GM18870 (cell line): ENCODE data around the gene ARHGAP26.
A peak's percentile ranks its signal among the peaks of the same experiment; 100 is the strongest.

ENCODE experiments used
- ATAC-seq: cut with Tn5 transposase; IDR thresholded peaks from one replicate; pipeline ENCODE4 v1.9.1; 2021; ENCODE audit warnings: moderate library complexity; ENCODE audit not compliant: unreplicated experiment

Gene ARHGAP26

GRCh38 chr5:142845954-142846398 is 75.8 kb downstream of the ARHGAP26 start:
- ATAC-seq: peak; percentile 50

DNA sequence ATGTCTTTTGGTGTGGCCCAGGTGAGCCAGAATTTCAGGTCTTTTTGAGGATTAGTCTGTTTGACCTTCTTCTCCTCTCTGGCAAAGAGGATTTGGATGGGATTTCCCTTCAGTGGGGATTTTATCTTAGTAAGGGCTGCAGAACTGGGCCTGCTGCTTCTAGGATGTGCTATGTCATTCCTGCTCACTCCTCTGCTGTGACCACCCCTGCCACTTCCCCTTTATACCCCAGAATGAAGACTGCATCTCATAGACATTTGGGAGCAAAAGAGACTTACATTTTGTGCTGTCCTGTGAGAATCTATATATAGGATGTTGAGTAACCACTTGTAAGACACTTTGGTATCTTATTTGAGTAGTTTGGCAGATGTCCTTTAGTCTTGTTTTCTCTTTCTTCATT is 76.2 kb downstream of the ARHGAP26 start:
- ATAC-seq: no peak

GRCh38 chr5:142847898-142848790 is 78.0 kb downstream of the ARHGAP26 start:
- ATAC-seq: no peak

GRCh38 chr5:142849466-142849865 is 79.3 kb downstream of the ARHGAP26 start:
- no peak for ATAC-seq

DNA sequence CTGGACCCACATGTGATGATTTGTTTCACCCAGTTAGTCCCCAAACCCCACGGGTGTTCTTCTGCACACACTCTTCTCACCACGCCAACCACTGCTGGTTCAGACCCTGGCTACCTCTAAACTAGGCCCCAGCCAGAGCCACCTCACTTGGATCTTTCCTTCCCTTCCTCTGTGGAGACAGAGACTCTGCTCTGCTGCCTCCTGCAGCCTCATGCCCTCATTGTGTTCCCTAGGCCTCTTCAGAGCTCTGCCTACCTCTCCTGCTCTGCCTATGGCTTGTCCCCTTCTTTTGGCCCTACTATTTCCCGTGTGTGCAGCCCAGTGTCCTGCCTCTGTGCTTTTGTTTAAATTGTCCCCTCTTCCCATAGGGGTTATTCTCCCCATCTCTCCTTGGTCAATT is 79.7 kb downstream of the ARHGAP26 start:
- ATAC-seq: no peak

DNA sequence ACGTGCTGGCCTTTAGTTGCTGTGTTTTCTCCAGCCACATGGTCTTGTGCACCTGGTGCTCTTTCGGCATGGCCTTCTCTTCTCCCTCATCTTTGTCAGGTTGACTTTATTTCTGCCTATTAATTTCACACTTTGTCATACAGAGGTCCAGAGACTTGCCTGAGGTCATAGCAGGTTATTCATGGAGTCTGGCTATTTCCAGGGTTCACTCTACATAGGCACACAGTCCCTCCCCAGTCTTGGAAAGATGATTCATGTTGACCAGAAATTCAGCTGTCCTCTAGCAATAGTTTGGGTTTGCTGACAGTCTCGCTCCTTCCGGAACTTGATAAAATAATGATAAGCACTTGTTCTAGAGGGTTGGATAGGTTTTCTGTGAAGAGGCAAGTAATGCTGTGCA is 81.6 kb downstream of the ARHGAP26 start:
- ATAC-seq: no peak

- no peak for ATAC-seq
Measured at GRCh38 chr5:142852416-142853198, 82.4 kb downstream of the ARHGAP26 start.

- ATAC-seq: no peak
Measured at GRCh38 chr5:142853682-142854081, 83.5 kb downstream of the ARHGAP26 start.

GRCh38 chr5:142856269-142856782 is 86.1 kb downstream of the ARHGAP26 start:
- no peak for ATAC-seq

DNA sequence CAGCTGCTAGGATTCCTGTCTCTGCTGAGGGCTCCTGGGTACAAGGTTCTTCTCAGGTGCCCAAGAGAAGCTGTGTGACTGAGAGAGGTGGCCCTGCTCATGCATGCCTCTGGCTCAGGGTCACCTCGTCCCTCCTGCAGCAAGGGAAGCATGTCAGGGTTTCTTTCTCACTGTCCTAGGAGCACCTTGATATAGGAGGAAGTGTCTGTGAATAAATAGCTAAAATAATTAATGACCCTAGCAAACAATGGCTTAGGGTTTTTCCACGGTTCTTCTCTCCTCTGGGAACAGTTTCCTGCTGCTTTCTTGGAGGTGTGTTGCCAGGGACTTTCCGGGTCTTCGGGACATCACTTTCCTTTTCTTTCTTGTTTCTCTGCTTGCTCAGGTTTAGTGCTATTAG is 87.2 kb downstream of the ARHGAP26 start:
- ATAC-seq: no peak

- no peak for ATAC-seq
Measured at GRCh38 chr5:142859037-142859436, 88.9 kb downstream of the ARHGAP26 start.

- ATAC-seq: no peak
Measured at GRCh38 chr5:142860270-142860669, 90.1 kb downstream of the ARHGAP26 start.

GRCh38 chr5:142861011-142861410 is 90.8 kb downstream of the ARHGAP26 start:
- no peak for ATAC-seq

- no peak for ATAC-seq
Measured at GRCh38 chr5:142862594-142862993, 92.4 kb downstream of the ARHGAP26 start.

DNA sequence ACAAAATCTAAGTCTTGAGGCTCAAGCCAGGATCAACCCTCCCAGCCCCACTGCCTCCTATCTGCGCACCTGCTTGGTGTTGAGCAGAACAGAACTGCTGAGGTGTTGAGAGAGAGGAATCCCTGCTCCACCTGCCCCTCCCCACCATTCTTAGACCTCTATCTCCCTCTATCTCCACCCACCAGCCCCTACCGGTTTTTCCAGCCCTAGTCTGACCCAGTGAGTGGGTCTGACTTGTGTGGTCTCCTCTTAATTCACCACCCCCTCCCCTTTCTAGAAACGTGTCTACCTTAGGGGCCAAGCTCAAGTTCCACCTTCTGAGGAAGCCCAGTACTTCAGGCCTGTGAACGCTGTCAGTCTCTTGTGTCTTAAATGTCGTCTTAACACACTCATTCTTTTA is 93.7 kb downstream of the ARHGAP26 start:
- ATAC-seq: no peak

DNA sequence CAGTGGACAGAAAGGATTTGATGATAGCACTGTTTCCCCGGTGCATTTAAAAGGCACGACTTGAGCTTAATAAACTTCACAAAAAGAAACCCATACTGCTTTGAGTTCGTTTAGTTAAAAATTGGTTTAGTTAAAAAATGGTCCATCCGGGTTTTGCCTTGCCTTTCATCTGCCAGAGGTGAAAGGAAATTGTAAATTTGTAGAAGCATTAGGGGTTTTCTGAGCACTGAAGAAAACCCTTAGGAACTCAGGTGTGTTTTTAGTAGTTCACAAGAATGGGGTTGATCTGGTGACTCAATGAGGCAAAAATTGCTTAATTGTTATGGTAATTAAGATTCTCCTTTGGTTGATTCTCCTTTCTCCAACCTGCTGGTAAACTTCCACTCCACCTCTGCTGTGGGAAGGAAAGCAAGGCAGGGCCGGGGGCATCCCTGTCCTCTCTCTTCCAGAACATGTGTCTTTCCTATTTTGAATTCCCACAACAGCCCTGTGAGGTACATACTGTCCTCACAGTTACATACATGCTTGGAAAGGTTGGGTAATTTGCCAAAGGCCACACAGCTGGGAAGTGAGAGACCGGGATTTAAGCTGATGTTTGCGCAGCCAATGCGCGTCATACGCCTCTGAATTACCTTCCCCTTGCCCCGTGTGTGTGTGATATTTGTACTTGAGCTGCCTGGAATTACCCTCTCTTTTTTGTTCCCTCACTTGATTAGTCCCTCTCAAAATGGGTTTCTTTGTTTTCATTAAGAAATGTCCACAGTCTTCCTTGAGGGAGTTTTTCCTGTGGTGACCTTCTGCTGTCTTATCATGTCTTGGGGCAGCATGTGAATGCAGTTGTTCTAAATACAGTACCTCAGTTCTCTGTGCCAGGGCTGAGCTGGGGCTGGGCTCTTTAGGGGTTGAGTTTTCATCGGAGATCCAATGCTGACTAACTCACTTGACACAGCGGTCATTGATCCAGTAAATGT is 94.4 kb downstream of the ARHGAP26 start:
- no peak for ATAC-seq

- no peak for ATAC-seq
Measured at GRCh38 chr5:142865631-142866030, 95.5 kb downstream of the ARHGAP26 start.

DNA sequence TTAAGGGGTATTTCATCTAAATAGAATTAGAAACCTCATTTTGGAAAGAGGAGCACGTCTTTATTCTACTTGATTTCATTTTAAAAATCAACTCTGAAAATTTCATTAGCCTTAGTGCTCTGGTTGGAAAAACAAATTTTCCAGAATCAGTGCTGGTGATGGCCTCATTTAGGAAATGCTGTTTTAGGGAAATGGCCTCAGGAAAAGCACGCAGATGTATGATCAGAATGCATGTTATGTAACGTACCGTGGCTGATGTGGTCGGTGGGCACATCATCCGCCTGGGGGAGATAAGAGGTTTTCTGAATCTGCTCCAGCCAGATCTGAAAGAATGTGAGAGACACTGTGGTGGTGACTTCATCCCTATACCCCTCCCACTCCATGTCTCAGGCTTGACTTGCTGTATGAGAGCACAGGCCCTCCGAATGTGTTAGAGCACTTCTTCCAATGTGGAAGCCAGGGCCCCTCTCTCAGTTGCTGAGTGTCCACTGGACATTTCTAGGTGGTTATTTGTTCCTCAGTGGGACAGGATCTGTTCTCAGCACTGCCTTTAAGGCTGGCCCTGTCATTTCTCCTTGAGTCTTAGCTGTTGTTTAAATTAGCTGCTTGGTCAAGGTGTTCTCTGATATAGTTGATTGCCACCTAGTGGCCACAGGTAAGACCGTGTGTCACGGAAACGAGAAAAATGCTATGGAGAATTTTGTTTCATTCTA is 96.5 kb downstream of the ARHGAP26 start:
- peak; percentile 77 for ATAC-seq

DNA sequence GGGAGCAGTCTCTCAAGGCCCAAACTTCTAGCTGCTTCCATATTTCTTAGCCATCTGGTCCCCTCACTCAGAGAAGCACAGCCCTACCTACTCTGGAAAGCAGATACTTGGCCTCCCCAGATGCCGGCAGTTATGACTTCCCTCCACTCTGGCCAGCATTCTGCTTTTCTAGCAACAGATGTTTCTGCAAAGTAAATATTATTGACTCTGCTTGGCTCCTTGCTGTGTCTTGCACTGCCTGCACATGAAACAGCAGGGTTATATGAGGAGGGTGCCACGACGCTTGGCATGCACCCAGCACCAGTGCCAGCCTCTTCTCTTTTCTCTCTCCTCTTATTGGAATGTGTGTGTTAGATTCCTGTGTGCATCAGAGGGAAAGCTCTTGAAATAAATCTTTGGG is 99.7 kb downstream of the ARHGAP26 start:
- no peak for ATAC-seq
